NB4 (cell line): ENCODE results near the gene TEX19.
"Not testable (repeated sequence)": the region's sequence is repeated elsewhere in the genome, so short reads cannot be mapped to it uniquely, and the experiment has no call there.

Source experiments
- DNase-seq: peaks from one replicate; pipeline ENCODE4 v3.0.0; 2010; ENCODE audit warnings: low read depth
- H3K4me3 ChIP-seq: one replicate; pipeline ENCODE4 v1.5.1; 2011; ENCODE audit warnings: mild to moderate bottlenecking, low read depth, low read length, moderate library complexity
- CTCF ChIP-seq: IDR thresholded peaks from one replicate; pipeline ENCODE4 v1.5.1; 2012; ENCODE audit warnings: low read depth, low read length
- MYC ChIP-seq: IDR thresholded peaks from 2 replicates; pipeline ENCODE4 v1.6.1; 2011; ENCODE audit warnings: low read depth, low read length
- POLR2A ChIP-seq: IDR thresholded peaks from 2 replicates; pipeline ENCODE4 v1.6.1; 2011; ENCODE audit warnings: mild to moderate bottlenecking; ENCODE audit not compliant: insufficient read length; ENCODE audit errors: extremely low read depth
- TF ChIP-seq, protein P1 (sequence below): IDR thresholded peaks from 2 replicates; pipeline ENCODE4 v1.6.1; 2011; ENCODE audit warnings: low read depth, low read length

Gene TEX19

GRCh38 chr17:82408938-82409318 lies 49.9 kb downstream of the TEX19 start:
- TF ChIP-seq POLR2A (no peak), CTCF (no peak), MYC (no peak)
- TF ChIP-seq, protein P1, sequence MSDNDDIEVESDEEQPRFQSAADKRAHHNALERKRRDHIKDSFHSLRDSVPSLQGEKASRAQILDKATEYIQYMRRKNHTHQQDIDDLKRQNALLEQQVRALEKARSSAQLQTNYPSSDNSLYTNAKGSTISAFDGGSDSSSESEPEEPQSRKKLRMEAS: no peak
- no peak for DNase-seq
- H3K4me3 ChIP-seq: no peak overlapping the region

- no peak overlapping the region for H3K4me3 ChIP-seq
- DNase-seq: no peak
Measured at GRCh38 chr17:82410014-82410716, 51.1 kb downstream of the TEX19 start.

GRCh38 chr17:82411396-82412053 lies 52.5 kb downstream of the TEX19 start:
- no peak for DNase-seq
- TF ChIP-seq POLR2A (no peak), CTCF (no peak), MYC (no peak)
- TF ChIP-seq, protein P1: no peak
- no peak overlapping the region for H3K4me3 ChIP-seq

More at GRCh38 chr17:82410014-82410716, 51.1 kb downstream of the TEX19 start:
- TF ChIP-seq POLR2A: no peak
- TF ChIP-seq, protein P1: no peak
- no peak for TF ChIP-seq MYC
- no peak for TF ChIP-seq CTCF

DNA sequence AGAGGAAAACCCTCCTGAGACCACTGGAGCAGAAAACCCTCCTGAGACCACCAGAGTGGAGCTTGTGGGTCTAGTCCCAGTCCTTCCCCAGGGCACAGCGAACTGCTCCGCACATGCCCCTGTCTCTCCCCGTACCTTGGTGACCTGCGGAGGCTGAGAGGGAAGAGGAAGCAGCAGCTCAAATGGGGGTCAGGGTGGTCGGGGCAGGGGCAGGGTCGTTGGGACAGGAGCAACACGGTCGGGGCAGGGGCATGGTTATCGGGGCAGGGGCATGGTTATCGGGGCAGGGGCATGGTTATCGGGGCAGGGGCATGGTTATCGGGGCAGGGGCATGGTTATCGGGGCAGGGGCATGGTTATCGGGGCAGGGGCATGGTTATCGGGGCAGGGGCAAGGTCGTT lies 53.0 kb downstream of the TEX19 start:
- H3K4me3 ChIP-seq, DNase-seq: not testable (repeated sequence)

DNA sequence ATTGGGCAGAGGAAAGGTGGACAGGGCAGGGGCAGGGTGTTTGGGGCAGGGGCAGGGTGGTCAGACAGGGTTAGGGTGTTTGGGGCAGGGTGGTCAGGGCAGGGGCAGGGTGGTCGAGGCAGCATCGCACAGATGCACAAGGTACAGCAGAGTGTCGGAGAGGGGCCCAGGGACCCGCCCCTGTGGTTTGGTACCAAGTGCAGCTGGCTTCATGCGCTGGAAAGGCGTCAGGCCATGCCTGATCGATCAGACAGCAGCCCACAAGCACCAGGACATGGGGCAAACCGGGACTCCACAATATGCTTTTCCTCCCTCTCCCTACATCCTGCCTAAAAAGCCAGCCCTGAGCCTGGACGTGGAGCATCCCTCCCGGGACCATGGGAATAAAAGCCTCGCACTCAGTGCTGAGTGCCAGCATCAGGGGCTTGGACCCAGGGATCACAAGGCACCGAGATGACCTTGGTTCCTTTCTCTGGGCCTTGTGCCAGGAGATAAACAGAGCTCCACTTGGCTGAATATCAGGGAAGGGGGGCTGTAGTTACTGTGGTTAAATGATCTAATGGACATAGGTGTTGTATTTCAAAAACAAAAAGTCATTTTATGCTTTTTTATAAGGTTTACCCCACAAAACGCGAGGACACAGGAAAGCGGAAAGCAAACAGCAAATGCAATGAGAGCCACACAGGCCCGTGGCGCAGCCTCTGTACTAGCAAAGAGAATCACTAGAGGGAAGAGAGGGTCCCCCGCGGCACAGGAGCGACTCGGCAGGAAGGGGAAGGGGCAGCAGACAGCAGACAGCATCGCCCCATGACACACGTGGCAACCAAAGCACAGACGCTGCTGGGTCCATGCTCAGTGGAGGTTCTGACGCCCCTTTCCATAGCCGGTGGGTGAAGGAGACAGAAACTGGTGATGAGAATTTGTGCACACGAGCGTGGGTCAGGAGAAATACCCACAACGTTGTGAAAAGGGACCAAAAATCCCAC lies 53.8 kb downstream of the TEX19 start:
- no peak for DNase-seq
- TF ChIP-seq CTCF (no peak), MYC (no peak), POLR2A (no peak)
- TF ChIP-seq, protein P1: no peak
- H3K4me3 ChIP-seq: no peak overlapping the region
